ENCODE data around the gene RBMS2. TPM values are rescaled to one million over a fixed set of nuclear protein-coding genes. Genes with fewer than 3 reads are reported as not detected.
A peak's percentile ranks its signal among the peaks of the same experiment; 100 is the strongest.

Gene RBMS2
- total and polyA plus RNA-seq, 9 of the 15 experiments (the other 6 are each of a cell fraction or from before 2014, with no cell fraction given) = 0.08 to 10.5 (median 0.31) TPM

- TF ChIP-seq GTF2E2 (tag; IDR thresholded peaks at IDR 0.05) (no peak), HOMEZ (CRISPR knock-in tag; IDR thresholded peaks at IDR 0.05) (no peak), ARID2 (IDR thresholded peaks at IDR 0.05) (0 out of 2 replicates have a peak, but pooled peaks have one; percentile 32), ZNF780A (CRISPR knock-in tag; IDR thresholded peaks at IDR 0.05) (no peak), CEBPG (CRISPR knock-in tag; IDR thresholded peaks at IDR 0.05) (no peak), CEBPG (tag; conservative IDR thresholded peaks at IDR 0.05 in 1 of 2, IDR thresholded peaks at IDR 0.05 in 1 of 2) (no peak), ZNF146 (CRISPR knock-in tag; IDR thresholded peaks at IDR 0.05; ENCODE audit: unreplicated experiment) (no peak), ASH1L (IDR thresholded peaks at IDR 0.05; ENCODE audit: borderline replicate concordance, low read depth, partially characterized antibody) (no peak), TCFL5 (CRISPR knock-in tag; conservative IDR thresholded peaks at IDR 0.05) (no peak), KLF1 (tag; IDR thresholded peaks at IDR 0.05) (no peak), ZNF197 (CRISPR knock-in tag; IDR thresholded peaks at IDR 0.05; ENCODE audit: low read depth) (no peak), GTF3C2 (IDR thresholded peaks at IDR 0.05; ENCODE audit: borderline replicate concordance, extremely low read depth, insufficient read length) (no peak), MAX (CRISPR knock-in tag; IDR thresholded peaks at IDR 0.05) (peak; percentile 31; the same call in 1 of the 2 replicates), TGIF2 (CRISPR knock-in tag; IDR thresholded peaks at IDR 0.05) (no peak), ZC3H4 (CRISPR knock-in tag; IDR thresholded peaks at IDR 0.05; ENCODE audit: borderline replicate concordance) (no peak; the same call in 1 of the 2 replicates), PRMT5 (CRISPR knock-in tag; IDR thresholded peaks at IDR 0.05) (no peak), ATF7 (IDR thresholded peaks at IDR 0.05) (no peak), KLF10 (CRISPR knock-in tag; IDR thresholded peaks at IDR 0.05) (no peak), MCM3 (IDR thresholded peaks at IDR 0.05) (no peak), ZC3H11A (IDR thresholded peaks at IDR 0.05; ENCODE audit: low read depth, low read length) (no peak), RFX5 (IDR thresholded peaks at IDR 0.05; ENCODE audit: low read depth, low read length) (no peak), MBD2 (IDR thresholded peaks at IDR 0.05; ENCODE audit: borderline replicate concordance, low read depth) (no peak), ZNF766 (CRISPR knock-in tag; conservative IDR thresholded peaks at IDR 0.05) (no peak; the same call in 1 of the 2 replicates), MCM7 (IDR thresholded peaks at IDR 0.05) (no peak), FOXA1 (IDR thresholded peaks at IDR 0.05; ENCODE audit: borderline replicate concordance) (no peak), ZFX (CRISPR knock-in tag; IDR thresholded peaks at IDR 0.05) (peak; percentile 70)
These were observed 114.4 kb downstream of the RBMS2 start (continued) for GRCh38 chr12:56635806-56636674.

All from K562 (cell line).